MV-4-11 (cell line): ENCODE results near the gene HRH3.

ENCODE experiments used
- DNase-seq: peaks from one replicate; lab custom pipeline; 2025; lab: John Stamatoyannopoulos, UW

Gene HRH3

DNA sequence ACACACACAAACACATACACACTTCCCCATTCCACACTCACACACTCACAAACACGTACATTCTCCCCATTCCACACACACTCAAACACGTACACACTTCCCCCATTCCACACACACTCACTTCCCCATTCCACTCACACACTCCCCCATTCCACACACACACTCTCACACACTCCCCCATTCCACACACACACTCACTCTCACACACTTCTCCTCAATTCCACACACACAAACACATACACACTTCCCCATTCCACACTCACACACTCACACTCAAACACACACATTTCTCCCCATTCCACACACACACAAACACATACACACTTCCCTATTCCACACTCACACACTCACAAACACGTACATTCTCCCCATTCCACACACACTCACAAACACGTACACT lies 9.6 kb upstream of the HRH3 start:
- DNase-seq, result no peak

- no peak for DNase-seq
Measured at GRCh38 chr20:62228982-62229545, 9.0 kb upstream of the HRH3 start.

DNA sequence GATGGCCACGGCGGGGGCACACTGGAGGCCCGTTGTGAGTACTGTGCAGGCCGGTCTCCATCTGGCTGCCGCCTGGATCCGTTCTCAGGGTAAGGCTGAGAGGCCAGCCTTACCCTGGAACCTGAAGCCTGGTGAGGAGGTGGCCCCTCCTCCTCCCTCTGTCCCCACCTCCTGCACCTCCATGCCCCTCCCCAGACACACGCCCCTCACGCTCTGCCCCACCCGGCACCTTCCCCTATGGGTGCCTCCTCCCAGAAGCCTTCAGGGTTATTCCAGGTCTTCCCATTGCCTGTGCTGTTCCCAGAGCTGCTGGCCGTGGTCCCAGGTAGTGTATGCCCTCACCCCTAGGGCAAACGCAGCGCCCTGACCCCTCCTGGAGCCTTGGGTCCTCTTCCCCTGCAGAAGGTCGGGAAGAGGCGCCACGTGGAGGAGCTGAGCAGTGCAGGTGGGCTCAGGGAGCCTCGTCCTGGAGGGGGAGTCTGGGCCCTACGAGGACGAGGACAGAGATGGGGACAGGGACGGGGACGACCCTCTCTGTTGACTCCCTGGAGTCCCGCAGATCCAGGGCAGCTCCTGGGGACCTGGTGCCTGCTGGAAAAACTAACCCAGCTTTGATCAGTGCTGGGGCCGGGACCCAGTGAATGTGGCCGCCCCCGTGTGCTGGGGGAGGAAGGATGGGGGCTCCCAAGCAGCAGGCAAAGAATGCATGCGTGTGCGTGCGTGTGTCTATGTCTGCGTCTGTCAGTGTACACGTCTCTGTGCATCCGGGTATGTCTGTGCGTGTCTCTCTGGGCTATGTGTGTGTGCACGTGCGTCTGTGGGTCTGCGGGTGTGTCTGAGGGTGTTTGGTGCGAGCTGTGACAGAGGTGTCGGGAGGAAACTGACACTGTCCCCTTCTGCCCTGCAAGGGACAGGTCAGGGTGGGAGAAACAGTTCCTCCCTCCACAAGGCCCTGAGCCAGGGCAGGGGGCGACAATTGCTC lies 8.2 kb upstream of the HRH3 start:
- no peak for DNase-seq

DNA sequence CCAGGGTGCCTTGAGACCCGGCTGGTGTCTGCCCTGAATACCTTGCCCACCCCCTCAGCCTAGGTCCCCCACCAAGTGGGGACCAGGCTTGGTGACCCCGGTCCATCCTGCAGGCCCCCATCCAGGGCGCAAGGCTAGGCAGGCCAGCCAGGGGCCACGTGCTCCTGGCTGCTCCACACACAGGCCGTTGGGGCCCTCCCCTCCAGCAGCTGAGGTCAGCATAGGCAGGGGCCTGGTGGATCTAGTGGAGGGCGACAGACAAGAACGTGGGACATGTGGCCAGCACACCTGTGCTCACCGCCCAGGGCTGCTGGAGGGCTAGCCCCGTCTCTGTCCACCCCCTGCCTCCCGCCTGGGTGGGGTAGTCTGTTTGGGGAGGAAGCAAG lies 7.5 kb upstream of the HRH3 start:
- DNase-seq, result no peak

- no peak for DNase-seq
Measured at GRCh38 chr20:62226707-62227590, 6.9 kb upstream of the HRH3 start.

DNA sequence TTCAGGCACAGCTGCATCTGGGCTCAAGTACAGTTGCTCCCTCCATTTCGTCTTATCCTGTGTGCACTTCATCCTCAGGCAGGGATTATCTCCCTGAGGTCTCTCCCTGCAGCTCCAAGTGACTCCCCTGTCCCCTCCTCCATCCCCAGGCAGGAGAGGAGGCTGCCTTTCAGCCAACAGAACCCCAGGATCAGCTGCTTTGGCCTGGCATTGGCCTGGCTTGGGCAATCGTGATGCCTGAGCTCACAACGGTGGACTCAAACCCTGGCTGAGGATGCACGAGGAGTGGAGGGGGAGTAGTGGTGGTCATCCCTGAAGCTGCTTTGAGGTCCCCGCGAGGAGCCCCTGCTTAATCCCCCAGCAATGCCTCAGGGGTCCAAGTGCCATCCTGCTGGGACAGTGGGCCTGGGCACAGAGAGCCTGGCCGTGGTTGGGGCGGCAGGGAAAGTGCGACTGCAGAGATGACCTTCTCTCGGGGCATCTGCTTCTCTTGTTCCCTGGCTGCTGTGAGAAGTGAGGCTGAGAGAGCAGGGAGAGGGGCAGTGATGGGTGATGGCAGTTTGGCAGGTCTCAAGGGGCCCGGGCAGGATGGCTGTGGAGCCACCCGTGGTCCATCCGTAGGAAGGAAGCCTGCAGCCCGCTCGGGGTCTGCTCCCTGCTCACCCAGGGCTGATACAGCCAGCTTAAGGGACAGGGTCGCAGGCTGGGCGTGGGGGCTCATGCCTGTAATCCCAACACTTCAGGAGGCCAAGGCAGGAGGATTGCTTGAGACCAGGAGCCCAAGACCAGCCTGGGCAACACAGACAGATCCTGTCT lies 6.0 kb upstream of the HRH3 start:
- no peak for DNase-seq

DNA sequence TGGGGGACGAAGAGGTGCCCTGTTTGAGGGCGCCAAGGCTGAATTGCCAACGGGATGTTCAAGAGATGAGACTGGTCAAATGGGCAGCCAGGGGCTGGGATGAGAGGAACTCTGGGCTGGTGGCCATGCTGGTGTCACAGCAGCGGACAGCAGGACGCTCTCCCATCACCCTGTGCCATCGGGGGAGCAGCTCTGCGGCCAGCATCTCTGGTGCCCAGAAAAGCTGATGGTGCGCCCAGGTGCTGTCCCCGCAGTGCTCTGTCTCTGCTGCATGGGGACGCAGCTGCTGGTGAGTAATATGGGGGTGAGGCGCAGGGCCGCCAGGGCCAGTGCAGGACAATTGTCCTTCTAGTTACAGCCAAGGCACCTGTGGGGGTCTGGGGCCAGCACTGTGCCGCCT lies 4.9 kb upstream of the HRH3 start:
- DNase-seq, result no peak

- no peak for DNase-seq
Measured at GRCh38 chr20:62224113-62224855, 4.2 kb upstream of the HRH3 start.

DNA sequence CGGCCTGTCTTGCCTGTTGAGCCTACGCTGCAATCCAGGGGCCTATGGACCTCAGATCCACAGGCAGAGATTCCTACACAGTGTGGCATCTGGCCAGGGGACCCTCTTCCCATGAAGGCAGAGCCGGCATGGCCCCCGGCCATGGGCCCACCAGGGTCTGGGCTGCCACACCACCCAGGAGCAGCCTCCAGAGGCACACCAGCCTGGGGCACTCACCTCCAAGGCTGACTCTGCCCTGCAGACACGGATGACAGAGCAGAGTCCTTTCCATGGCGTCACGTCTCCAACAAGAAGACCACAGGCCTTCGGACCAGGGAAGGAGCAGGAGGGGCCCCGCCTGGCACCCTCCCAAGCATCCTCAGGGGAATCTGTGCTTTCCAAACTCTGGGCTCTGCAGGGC lies 3.5 kb upstream of the HRH3 start:
- DNase-seq, result no peak

- DNase-seq, result no peak
Measured at GRCh38 chr20:62222972-62223371, 2.9 kb upstream of the HRH3 start.

GRCh38 chr20:62222266-62222850 lies 2.3 kb upstream of the HRH3 start:
- no peak for DNase-seq

DNA sequence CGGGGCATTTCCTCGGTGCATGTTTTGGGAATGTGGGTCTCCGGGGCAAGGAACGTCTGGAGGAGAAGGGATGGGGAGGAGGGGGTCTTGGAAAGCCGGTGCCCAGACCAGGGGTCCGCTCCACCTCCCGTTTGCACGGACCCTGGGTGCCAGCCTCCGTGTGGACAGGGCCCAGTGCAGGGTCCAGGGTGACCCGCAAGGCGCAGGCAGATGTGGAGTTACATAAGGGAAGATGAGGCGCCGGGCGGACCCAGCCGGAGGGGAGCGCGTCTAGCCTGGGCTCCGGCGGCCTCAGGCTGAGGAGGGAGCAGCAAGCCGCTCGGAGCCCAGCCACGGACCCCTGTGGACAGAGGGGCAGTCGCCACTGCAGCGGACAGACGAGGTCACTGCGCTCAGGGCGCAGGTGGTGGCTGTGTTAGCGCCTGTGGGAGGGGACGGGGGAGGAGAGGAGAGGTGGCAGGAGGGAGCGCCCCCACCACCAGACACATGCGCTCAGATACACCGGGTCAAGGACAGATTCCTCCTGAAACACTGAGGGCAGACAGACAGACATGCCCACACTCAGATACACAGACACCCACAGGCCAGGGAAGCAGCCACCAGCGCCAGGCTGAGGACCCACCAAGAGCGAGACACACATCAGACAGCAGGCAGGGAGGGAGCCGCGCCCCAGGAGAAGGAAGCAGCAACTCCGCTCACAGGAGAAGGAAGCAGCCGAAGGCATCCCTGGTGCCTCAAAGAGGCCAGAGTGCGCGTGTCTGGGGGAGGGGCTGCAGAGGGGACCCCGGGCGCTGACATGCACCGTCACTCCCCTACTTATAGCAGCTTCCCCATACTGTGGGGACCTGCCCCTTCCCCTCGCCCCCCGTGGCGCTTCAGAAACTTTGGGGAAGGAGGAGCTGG lies 839 bp upstream of the HRH3 start:
- no peak for DNase-seq

DNA sequence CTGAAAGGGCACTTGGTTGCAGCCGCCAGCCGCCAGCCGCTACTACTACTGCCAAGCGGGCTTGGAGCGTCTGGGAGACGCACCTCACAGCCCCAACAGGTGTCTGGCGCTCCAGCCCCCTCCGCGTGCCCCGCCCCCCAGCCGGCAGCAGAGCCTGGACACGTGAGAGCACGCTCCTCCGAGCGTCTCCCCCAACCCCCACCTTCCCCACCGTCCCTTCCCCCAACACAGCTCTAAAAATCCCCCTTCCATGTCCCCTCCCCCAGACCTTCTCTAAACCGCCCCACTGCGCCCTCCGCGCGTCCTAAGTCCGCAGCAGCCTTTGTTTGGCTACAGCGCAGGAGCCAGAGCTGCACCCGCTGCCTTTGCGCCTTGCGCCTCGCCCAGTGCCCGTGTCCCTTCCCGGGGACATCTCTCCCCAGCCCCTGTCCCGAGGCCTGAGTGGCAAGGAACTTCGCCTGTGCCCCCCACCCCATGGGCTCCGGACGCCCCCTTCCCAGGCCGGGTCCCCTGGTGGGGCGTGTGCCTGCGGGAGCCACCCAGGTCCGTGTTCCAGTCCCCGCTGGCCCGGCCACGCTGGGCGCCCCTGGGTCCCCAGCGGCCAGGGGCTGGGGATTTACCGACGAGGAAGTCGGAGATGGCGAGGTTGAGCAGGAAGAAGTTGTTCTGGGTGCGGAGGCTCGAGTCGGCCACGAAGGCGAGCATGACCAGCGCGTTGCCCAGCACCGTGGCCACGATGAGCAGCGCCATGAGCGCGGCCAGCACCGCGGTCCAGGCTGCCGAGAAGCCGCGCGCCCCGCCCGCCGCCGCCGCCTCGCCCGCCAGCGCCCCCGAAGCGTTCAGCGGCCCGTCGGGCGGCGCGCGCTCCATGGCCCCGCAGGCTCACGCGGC lies 732 bp downstream of the HRH3 start:
- no peak for DNase-seq

- DNase-seq, result no peak
Measured at GRCh38 chr20:62217913-62218773, 1.9 kb downstream of the HRH3 start.

DNA sequence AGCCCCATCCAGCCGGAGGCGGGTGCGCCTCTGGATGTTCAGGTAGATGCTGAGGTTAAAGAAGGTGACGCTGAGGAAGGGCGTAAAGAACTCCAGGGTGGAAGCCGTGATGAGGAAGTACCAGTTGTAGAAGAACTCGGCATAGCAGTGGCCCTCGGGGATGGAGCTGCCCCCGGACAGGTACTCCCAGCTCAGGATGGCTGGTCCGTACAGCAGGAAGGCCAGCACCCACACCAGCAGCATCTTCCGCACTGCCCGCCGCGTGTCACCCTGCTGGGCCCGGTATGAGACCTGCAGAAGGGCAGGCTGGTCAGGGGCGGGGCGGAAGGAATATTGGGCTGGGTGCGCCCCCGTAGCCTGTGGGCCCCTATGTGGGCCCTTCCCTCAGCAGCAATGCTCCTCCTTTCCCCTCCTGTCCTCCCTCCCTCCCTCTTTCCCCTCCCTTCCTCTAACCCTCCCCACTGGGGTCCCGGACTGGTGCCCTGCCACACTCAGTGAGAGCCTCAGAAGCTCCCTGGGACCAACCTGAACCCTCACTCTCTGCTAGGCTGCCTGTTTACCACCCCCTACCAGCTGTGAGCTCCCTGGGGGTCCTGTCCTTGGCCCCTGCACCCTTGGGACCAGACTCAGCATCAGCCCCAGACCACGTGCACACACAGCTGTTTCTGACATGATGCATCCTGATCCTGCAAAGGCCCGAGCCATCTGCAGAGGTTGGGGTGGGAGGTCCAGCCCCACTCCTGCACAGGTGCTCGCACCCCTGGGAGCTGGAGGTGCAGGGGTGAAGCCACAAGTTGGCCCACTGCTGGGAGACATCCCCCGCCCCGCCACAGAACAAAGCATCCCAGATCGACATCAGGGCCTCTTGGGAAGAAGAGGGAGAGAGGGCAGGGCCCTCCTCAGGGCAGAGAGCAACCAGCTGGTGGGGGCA lies 3.2 kb downstream of the HRH3 start:
- DNase-seq, result no peak

DNA sequence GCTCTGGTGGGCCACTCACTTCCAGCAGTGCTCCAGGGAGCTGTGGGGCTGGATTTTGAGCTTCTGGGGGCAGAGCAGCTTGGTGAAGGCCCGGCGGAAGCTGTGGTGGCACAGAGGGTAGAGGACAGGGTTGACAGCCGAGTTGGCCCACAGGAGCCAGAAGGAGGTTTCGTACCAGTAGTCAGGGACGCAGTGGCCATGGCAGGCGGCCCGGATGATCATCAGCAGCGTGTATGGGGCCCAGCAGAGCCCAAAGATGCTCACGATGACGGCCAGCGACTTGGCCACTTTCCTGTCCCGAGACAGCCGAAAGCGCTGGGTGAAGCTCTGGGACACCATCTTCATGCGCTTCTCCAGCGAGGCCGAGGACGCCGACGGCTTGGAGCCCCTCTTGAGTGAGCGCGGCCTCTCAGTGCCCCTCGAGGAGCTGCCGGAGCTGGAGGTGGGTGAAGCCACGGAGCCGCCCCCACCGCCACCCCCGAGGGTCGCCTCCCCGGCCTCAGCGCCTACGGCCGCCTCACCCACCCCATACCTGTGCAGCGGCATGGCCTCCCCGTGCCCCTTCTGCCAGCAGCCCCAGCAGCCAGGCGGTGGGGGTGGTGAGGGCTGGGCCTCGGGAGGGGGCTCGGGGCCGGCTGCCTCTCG lies 4.0 kb downstream of the HRH3 start:
- no peak for DNase-seq
